WTC11 (cell line): ENCODE measurements around the gene SMAD2.

ENCODE experiments used
- CREM ChIP-seq: sonication (generic); formaldehyde crosslinking; IDR thresholded peaks from 2 replicates; pipeline ENCODE4 v1.8.1; 2022; ENCODE audit warnings: mild to moderate bottlenecking, missing genetic modification reagents, moderate library complexity
- CTCF ChIP-seq: fragments of 200-600 bp; IDR thresholded peaks from 2 replicates; pipeline ENCODE4 v1.8.0; 2022; ENCODE audit warnings: antibody characterized with exemption
- E2F1 ChIP-seq: sonication (generic); formaldehyde crosslinking; IDR thresholded peaks from 2 replicates; pipeline ENCODE4 v1.8.0; 2022; ENCODE audit warnings: mild to moderate bottlenecking, missing genetic modification reagents
- ESRRA ChIP-seq: sonication (generic); formaldehyde crosslinking; IDR thresholded peaks from 2 replicates; pipeline ENCODE4 v1.8.1; 2022; ENCODE audit warnings: mild to moderate bottlenecking, missing genetic modification reagents, borderline replicate concordance
- FOXK1 ChIP-seq: sonication (generic); formaldehyde crosslinking; IDR thresholded peaks from 2 replicates; pipeline ENCODE4 v1.8.0; 2022; ENCODE audit warnings: mild to moderate bottlenecking, moderate library complexity, missing genetic modification reagents
- FOXP1 ChIP-seq: sonication (generic); formaldehyde crosslinking; IDR thresholded peaks from 2 replicates; pipeline ENCODE4 v1.8.0; 2022; ENCODE audit warnings: missing genetic modification reagents, mild to moderate bottlenecking, moderate library complexity, borderline replicate concordance
- IRF1 ChIP-seq: sonication (generic); formaldehyde crosslinking; IDR thresholded peaks from 2 replicates; pipeline ENCODE4 v1.8.0; 2023; ENCODE audit warnings: missing genetic modification reagents
- JUN ChIP-seq: sonication (generic); formaldehyde crosslinking; IDR thresholded peaks from 2 replicates; pipeline ENCODE4 v1.8.0; 2023; ENCODE audit warnings: mild to moderate bottlenecking, missing genetic modification reagents
- TEAD1 ChIP-seq: sonication (generic); formaldehyde crosslinking; IDR thresholded peaks from 2 replicates; pipeline ENCODE4 v1.8.0; 2022; ENCODE audit warnings: mild to moderate bottlenecking, missing genetic modification reagents
- USF1 ChIP-seq: sonication (generic); formaldehyde crosslinking; IDR thresholded peaks from 2 replicates; pipeline ENCODE4 v1.8.0; 2022; ENCODE audit warnings: mild to moderate bottlenecking, missing genetic modification reagents
- USF2 ChIP-seq: sonication (generic); formaldehyde crosslinking; IDR thresholded peaks from 2 replicates; pipeline ENCODE4 v1.8.1; 2023; ENCODE audit warnings: mild to moderate bottlenecking, missing genetic modification reagents, moderate library complexity
- ZBTB43 ChIP-seq: sonication (generic); formaldehyde crosslinking; IDR thresholded peaks from 2 replicates; pipeline ENCODE4 v1.8.1; 2023; ENCODE audit warnings: mild to moderate bottlenecking, missing genetic modification reagents

- TF ChIP-seq USF2 (CRISPR knock-in tag) (no peak), CTCF (no peak), E2F1 (no peak), TEAD1 (CRISPR knock-in tag) (no peak), CREM (CRISPR knock-in tag) (no peak), FOXP1 (no peak), ESRRA (CRISPR knock-in tag) (no peak), ZBTB43 (CRISPR knock-in tag) (no peak), IRF1 (CRISPR knock-in tag) (no peak), USF1 (CRISPR knock-in tag) (no peak), JUN (CRISPR knock-in tag) (no peak), FOXK1 (CRISPR knock-in tag) (no peak)
Measured at GRCh38 chr18:47881042-47881441, 49.4 kb downstream of the SMAD2 start.
